ENCODE data around the gene RASD2.
A peak's percentile ranks its signal among the peaks of the same experiment; 100 is the strongest.
"Not testable (repeated sequence)": the region's sequence is repeated elsewhere in the genome, so short reads cannot be mapped to it uniquely, and the experiment has no call there.

The RASD2 gene

GRCh38 chr22:35540595-35541253, at the start of gene RASD2:
Gene RASD2, plus strand, starts transcription at chr22:35540831. Its CDS starts 5,979 bp downstream, at chr22:35546810.
- DNase-seq (ENCODE audit: low read depth), result no peak
- peak within 1 kb of the TSS; percentile 54 for H3K4me3 ChIP-seq (ENCODE audit: low read depth, low read length)

- H3K4me3 ChIP-seq (ENCODE audit: low read depth, low read length); DNase-seq (ENCODE audit: low read depth): not testable (repeated sequence)
Observed at GRCh38 chr22:35491061-35491907, 49.3 kb upstream of the RASD2 start.

- H3K4me3 ChIP-seq (ENCODE audit: low read depth, low read length), result no peak overlapping the region
- DNase-seq (ENCODE audit: low read depth), result no peak
Observed at GRCh38 chr22:35491908-35492380, 48.7 kb upstream of the RASD2 start.

GRCh38 chr22:35493074-35493473, 47.6 kb upstream of the RASD2 start:
- no peak for DNase-seq (ENCODE audit: low read depth)
- H3K4me3 ChIP-seq (ENCODE audit: low read depth, low read length), result no peak overlapping the region

GRCh38 chr22:35495711-35496110, 44.9 kb upstream of the RASD2 start:
- DNase-seq (ENCODE audit: low read depth); H3K4me3 ChIP-seq (ENCODE audit: low read depth, low read length): not testable (repeated sequence)

- H3K4me3 ChIP-seq (ENCODE audit: low read depth, low read length), result no peak overlapping the region
- DNase-seq (ENCODE audit: low read depth), result no peak
Observed at GRCh38 chr22:35496768-35497312, 43.8 kb upstream of the RASD2 start.

- DNase-seq (ENCODE audit: low read depth), result no peak
- no peak overlapping the region for H3K4me3 ChIP-seq (ENCODE audit: low read depth, low read length)
Observed at GRCh38 chr22:35498026-35498800, 42.4 kb upstream of the RASD2 start.

- DNase-seq (ENCODE audit: low read depth), result no peak
- no peak overlapping the region for H3K4me3 ChIP-seq (ENCODE audit: low read depth, low read length)
Observed at GRCh38 chr22:35502836-35503235, 37.8 kb upstream of the RASD2 start.

GRCh38 chr22:35505399-35506258, 35.0 kb upstream of the RASD2 start:
- no peak overlapping the region for H3K4me3 ChIP-seq (ENCODE audit: low read depth, low read length)
- no peak for DNase-seq (ENCODE audit: low read depth)

- H3K4me3 ChIP-seq (ENCODE audit: low read depth, low read length), result no peak overlapping the region
- no peak for DNase-seq (ENCODE audit: low read depth)
Observed at GRCh38 chr22:35506259-35506570, 34.4 kb upstream of the RASD2 start.

- not testable (repeated sequence) for DNase-seq (ENCODE audit: low read depth)
Observed at GRCh38 chr22:35507851-35508250, 32.8 kb upstream of the RASD2 start.

GRCh38 chr22:35509451-35509850, 31.2 kb upstream of the RASD2 start:
- no peak overlapping the region for H3K4me3 ChIP-seq (ENCODE audit: low read depth, low read length)
- no peak for DNase-seq (ENCODE audit: low read depth)

More at GRCh38 chr22:35507851-35508250, 32.8 kb upstream of the RASD2 start:
- not testable (repeated sequence) for H3K4me3 ChIP-seq (ENCODE audit: low read depth, low read length)

GRCh38 chr22:35509960-35510359, 30.7 kb upstream of the RASD2 start:
- DNase-seq (ENCODE audit: low read depth), result no peak
- no peak overlapping the region for H3K4me3 ChIP-seq (ENCODE audit: low read depth, low read length)

- no peak overlapping the region for H3K4me3 ChIP-seq (ENCODE audit: low read depth, low read length)
- DNase-seq (ENCODE audit: low read depth), result peak; percentile 16
Observed at GRCh38 chr22:35510481-35510934, 30.1 kb upstream of the RASD2 start.

GRCh38 chr22:35510951-35511350, 29.7 kb upstream of the RASD2 start:
- no peak for DNase-seq (ENCODE audit: low read depth)
- no peak overlapping the region for H3K4me3 ChIP-seq (ENCODE audit: low read depth, low read length)

GRCh38 chr22:35514366-35514765, 26.3 kb upstream of the RASD2 start:
- DNase-seq (ENCODE audit: low read depth), result no peak
- H3K4me3 ChIP-seq (ENCODE audit: low read depth, low read length), result no peak overlapping the region

GRCh38 chr22:35515952-35516351, 24.7 kb upstream of the RASD2 start:
- not testable (repeated sequence) for H3K4me3 ChIP-seq (ENCODE audit: low read depth, low read length); DNase-seq (ENCODE audit: low read depth)

GRCh38 chr22:35516723-35517122, 23.9 kb upstream of the RASD2 start:
- no peak overlapping the region for H3K4me3 ChIP-seq (ENCODE audit: low read depth, low read length)
- no peak for DNase-seq (ENCODE audit: low read depth)

- no peak for DNase-seq (ENCODE audit: low read depth)
- no peak overlapping the region for H3K4me3 ChIP-seq (ENCODE audit: low read depth, low read length)
Observed at GRCh38 chr22:35517207-35517606, 23.4 kb upstream of the RASD2 start.
